KBM-7 (cell line): Measurements from ENCODE around the gene PLBD2.

Experiments
- DNase-seq: peaks from one replicate; pipeline ENCODE4 v3.0.0-alpha.2; 2015
- in situ Hi-C: fragments of 300-500 bp; cut with MboI; formaldehyde crosslinking; loops from 2 replicates; pipeline ENCODE4 v1.14.3; 2020; ENCODE audit warnings: low sequenced_read_pairs, low pct_unique_long_range_greater_than_20kb, mixed read lengths

The PLBD2 gene

DNA sequence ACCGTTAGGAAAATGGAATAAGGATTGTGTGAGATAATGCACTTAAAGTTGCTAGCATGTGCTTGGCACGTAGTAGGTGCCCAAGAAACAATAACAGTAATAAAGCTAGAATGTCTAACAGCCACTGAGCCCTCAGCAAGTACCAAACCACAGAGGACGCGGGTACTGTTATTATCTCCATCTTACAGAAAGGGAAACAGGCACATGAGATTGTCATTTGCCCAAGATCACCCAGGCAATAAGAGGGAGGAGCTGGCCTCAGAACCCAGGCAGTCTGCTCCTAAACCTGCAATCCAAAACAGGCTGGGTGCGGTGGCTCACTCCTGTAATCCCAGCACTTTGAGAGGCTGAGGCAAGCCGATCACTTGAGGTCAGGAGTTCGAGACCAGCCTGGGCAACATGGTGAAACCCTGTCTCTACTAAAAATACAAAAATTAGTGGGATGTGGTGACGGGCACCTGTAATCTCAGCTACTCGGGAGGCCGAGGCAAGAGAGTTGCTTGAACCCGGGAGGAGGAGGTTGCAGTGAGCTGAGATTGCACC, 50.4 kb downstream of the PLBD2 start:
- in situ Hi-C loops: no loop called here
- DNase-seq: no peak

- DNase-seq: no peak
- in situ Hi-C loops: no loop called here
Measured at GRCh38 chr12:113409462-113410124, 51.2 kb downstream of the PLBD2 start.

DNA sequence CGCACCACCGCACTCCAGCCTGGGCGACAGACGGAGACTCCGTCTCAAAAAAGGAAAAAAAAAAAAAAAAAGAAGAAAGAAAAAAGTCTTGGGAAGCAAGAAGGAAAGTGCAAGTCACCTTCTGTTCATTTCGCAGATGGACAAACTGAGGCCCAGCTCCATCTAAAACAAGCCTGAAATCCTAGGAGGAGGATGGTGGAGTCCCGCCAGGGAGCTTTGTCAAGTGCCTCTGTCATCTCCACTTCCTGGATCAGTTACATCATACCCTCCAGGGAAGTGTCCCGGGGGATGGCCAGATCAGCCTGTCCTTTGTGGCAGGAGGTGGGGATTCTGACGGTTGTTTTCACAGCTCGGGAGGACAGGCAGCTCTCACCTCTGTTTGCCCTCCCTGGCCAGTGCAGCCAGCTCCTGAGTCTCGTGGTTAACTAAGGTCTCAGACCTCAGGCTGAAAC, 55.1 kb downstream of the PLBD2 start:
- DNase-seq: no peak
- in situ Hi-C loops: no loop called here

DNA sequence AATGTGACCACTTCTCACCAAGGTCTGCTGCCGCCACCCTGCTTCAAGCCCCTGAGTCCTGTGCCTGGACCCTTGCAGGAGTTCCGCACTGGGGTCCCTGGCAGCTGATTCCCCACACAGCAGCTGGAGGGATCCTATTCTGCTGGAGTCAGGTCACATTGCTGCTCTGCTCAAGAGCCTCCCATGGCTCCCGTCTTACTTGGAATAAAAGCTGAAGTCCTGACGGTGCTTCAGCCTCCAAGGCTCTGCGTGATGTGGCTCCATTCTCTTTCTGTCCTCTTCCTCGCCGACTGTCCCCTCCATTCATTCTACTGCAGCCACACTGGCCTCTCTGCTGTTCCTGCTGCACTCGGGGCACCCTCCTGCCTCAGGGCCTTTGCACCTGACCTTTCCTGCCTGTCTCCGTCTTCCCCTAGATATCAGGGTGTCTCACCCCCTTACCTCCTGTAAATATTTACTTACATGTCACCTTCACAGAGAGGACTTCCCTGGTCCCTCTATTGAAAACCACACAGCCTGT, 56.2 kb downstream of the PLBD2 start:
- in situ Hi-C loops: no loop called here
- no peak for DNase-seq

GRCh38 chr12:113416091-113416754, 57.8 kb downstream of the PLBD2 start:
- in situ Hi-C loops: no loop called here
- peak; percentile 69 for DNase-seq

- in situ Hi-C loops: no loop called here
- no peak for DNase-seq
Measured at GRCh38 chr12:113418213-113418879, 60.0 kb downstream of the PLBD2 start.

- DNase-seq: no peak
- in situ Hi-C loops: no loop called here
Measured at GRCh38 chr12:113420996-113421595, 62.7 kb downstream of the PLBD2 start.

DNA sequence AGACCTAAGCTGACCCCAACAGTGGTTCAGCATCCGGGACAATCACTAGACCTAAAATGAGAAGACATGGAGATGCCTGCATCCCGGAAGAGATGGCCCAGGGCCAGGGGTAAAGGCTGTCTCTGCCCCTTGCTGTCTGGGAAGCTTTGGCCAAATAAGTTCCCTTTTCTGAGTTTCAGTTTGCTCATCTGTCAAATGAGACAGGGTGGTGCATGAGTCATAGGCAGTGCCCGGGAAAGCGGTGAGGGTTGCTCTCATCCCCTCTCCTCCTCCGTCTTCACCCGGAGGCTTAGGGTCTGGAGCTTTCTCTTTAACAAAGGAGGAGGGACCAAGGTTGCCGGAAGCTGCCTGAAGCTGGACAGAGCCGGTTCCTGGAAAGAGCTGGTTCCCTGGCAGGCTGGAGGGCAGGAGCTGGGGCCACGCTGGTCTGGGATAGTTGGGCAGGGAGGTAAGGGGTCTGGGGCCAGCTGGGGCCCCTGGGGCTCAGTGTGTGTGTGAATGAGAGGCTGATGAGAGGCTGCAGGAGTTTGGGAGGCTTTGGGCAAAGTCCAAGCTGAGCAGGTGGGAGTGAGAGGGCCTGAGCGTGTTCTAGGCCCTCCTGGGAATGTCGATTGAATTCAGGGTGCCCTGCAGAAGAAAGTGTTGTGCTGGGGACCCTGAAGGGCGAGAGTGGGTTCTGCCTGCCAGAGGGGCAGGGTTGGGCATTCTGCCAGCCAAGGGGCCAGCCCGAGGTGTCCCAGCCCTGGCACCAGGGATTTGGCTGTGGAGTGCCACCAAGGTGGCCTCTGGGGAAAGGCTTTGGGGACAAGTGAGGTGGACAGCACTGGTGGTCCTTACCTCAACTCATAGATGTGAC, 63.9 kb downstream of the PLBD2 start, which contains the start of gene SDSL:
SDSL (plus strand) TSS at position 351 of the 856 bp plus-strand sequence. CDS start 5,603 bp downstream, outside the sequence.
- in situ Hi-C loops: no loop called here
- DNase-seq: peak; percentile 98

DNA sequence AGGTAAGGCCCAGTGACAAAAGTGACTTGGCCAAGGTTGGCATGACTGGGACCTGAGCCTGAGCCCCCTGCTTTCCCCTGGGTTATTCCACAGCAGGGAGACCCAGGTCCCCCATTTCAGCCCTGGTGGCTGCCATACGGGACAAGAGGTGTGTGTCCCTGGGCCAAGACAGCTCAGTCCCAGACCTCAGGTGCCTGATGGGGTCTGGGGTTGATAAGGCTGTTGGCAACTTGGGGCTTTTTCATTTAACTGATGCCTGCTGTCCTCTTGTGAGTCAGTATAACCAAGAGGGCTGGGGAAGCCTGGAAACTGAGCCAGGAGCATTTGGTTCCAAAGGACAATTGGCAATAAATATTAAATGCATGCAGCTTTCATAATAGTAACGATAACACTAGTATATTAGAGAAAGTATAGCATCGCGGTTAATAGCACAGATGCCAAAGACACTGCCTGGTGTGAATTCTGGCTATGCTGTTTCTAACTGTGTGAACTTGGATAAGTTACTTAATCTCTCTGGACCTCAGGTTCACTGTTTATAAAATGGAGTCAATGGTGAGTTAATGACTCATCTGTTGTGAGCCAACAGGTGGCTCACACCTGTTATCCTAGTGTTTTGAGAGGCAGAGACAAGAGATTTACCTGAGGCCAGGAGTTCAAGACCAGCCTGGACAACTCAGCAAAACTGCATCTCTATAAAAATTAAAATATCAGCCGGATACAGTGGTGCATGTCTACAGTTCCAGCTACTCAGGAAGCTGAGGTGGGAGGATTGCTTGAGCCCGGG, 64.7 kb downstream of the PLBD2 start:
- DNase-seq: no peak
- in situ Hi-C loops: no loop called here

- no peak for DNase-seq
- in situ Hi-C loops: no loop called here
Measured at GRCh38 chr12:113424456-113424855, 66.1 kb downstream of the PLBD2 start.

DNA sequence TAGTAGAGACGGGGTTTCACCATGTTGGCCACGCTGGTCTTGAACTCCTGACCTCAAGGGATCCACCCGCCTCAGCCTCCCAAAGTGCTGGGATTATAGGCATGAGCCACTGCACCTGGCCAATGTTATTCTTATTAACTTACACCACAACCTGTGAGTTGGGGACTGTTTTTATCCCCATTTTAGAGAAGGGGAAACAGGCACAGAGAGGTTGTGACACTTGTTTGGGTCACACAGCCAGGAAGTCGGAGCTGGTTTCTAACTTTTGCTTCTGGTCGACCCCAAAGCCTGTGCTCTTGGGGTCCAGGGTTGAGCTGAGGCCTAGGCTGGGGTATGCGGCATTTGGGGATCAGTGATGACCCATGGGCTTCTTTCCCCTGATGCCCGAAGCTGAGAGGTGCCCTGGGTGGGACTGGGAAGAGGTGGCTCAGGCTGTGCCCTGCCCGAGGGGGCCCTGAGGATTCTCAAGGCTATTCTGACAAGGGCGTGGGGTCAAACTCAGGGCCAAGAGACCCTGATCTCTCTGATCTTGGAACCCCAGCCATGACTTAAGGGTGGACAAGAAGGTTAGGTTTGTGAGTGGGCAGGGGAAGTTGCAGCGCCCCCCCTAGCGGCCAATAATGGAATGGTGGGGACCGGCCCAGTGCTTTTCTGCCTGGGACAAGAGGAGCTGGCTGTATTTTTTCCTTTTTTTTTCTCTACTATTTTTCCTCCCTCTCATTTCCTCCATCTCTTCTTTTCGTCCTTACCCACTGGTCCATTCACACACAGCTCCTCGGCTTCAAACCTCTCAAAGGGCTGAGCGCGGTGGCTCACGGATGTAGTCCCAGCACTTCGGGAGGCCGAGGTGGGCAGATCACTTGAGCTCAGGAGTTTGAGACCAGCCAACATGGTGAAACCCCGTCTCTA, 66.8 kb downstream of the PLBD2 start:
- peak; percentile 92 for DNase-seq

DNA sequence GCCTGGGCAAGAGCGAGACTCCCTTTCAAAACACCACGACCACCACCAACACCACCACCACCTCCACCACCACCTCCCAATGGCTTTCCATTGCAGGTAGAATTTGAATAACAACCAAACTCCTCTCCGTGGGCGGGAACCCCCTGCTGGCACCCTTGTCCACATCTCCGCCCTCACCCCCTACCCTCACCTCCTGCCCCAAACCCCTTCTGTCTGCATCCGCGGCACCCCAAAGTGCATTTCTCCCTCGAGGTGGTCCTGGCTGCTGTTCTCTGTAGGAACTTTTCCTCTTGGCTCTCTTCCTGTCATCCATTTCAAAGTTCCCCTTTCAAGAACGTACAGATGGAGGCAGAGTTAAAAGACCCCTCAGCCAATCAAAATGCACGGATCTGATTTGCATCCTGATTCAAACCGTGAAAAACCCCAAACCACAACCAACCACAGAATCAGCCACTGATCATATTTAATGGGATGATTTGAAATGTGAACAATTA, 67.6 kb downstream of the PLBD2 start:
- peak; percentile 42 for DNase-seq
- in situ Hi-C loops: no loop called here

More for the DNA sequence above, 66.8 kb downstream of the PLBD2 start:
- in situ Hi-C loops: no loop called here

DNA sequence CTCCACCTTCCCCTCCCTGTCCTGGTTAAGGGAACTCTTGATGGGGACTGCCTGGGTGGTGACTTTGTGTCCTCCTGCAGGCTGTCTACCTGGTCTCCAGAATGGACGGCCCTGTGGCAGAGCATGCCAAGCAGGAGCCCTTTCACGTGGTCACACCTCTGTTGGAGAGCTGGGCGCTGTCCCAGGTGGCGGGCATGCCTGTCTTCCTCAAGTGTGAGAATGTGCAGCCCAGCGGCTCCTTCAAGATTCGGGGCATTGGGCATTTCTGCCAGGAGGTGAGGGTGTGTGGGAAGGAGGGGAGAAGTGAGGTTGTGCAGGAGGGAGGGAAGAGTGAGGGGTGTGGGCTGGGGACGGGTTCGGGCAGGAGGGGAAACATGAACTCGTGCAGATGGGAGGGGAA, 69.5 kb downstream of the PLBD2 start:
- in situ Hi-C loops: no loop called here
- DNase-seq: no peak

GRCh38 chr12:113428482-113428881, 70.1 kb downstream of the PLBD2 start:
- no peak for DNase-seq
- in situ Hi-C loops: no loop called here

- no peak for DNase-seq
- in situ Hi-C loops: no loop called here
Measured at GRCh38 chr12:113432986-113433385, 74.6 kb downstream of the PLBD2 start.

DNA sequence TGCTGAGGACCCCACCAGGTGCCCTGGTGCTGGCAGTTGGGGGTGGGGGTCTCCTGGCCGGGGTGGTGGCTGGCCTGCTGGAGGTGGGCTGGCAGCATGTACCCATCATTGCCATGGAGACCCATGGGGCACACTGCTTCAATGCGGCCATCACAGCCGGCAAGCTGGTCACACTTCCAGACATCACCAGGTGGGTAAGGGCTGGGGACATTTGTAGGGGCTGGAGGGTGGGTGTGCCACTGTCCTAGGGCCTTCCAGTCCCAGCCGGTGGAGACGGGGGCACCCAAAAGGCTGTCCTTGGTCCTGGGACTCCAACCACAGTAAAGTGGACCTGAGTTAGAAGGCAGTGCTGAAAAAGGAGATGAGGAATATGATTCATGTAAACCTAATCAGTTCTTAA, 77.0 kb downstream of the PLBD2 start:
- no peak for DNase-seq
- in situ Hi-C loops: no loop called here

- in situ Hi-C loops: no loop called here
- no peak for DNase-seq
Measured at GRCh38 chr12:113436586-113436985, 78.2 kb downstream of the PLBD2 start.
